NCI-H1436 treated with DMSO at 0.1 percent for 48 hours (cell line): ENCODE results near the gene CFAP46.
"Not testable (repeated sequence)": the region's sequence is repeated elsewhere in the genome, so short reads cannot be mapped to it uniquely, and the experiment has no call there.

Experiments used
- DNase-seq: peaks from one replicate; lab custom pipeline; 2025; lab: John Stamatoyannopoulos, UW

The CFAP46 gene

GRCh38 chr10:132979491-132980425 is 37.4 kb upstream of the CFAP46 start:
- no peak for DNase-seq

GRCh38 chr10:132978542-132978941 is 36.2 kb upstream of the CFAP46 start:
- no peak for DNase-seq

- no peak for DNase-seq
Measured at GRCh38 chr10:132977807-132978206, 35.4 kb upstream of the CFAP46 start.

GRCh38 chr10:132977076-132977475 is 34.7 kb upstream of the CFAP46 start:
- no peak for DNase-seq

DNA sequence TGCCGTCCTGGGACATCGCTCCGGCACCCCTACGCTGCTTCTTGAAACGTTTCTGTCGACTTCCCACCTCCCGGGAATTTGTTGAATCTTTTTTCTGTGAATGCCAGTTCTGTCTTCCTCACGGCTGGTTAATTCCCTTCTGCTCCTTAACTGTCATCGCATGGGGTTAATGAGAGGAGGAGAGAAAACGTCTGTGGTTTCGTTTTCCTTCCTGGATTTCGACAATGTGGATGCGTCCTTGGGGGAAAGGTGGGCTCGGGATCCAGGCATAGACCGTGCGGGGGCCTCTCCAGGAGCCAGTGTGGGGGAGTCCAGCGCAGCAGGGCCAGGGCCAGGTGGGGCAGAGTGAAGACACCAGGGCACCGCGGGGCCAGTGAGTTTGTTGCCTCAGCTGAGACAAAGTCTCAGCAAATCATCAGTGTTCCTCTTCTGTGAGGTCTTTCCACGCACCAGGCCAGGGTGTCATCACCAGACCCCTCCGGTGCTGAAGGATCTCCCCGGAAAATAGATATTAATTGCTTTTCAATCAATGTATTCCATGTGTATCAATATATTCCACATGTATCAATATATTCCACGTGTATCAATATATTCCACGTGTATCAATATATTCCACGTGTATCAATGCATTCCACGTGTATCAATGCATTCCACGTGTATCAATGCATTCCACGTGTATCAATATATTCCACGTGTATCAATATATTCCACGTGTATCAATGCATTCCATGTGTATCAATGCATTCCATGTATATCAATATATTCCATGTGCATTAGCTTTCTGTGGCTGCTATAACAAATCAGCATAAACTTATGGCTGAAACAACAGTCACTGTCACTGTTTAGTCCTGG is 33.7 kb upstream of the CFAP46 start:
- no peak for DNase-seq

- DNase-seq: no peak
Measured at GRCh38 chr10:132974886-132975830, 32.8 kb upstream of the CFAP46 start.

DNA sequence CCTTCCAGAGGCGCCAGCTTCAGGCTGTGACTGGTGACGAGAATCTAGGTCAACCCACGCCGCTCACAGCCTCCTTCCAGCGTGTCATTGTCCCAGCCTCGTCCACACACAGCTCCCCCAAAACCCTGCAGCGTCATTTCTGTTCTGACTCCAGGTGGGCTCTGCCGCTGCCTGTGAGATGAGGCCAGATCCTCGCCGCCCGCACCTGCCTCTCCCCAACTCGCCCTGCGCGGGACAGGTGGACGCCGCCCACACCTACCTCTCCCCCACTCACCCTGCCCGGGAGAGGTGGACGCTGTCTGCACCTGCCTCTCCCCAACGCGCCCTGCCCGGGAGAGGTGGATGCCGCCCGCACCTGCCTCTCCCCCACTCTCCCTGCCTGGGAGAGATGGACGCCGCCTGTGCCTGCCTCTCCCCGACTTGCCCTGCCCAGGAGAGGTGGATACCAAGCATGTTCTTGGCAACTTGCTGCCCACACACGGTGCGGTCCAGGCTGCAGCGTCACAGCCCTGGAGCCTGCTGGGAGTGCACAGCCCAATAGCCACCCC is 32.0 kb upstream of the CFAP46 start:
- no peak for DNase-seq

DNA sequence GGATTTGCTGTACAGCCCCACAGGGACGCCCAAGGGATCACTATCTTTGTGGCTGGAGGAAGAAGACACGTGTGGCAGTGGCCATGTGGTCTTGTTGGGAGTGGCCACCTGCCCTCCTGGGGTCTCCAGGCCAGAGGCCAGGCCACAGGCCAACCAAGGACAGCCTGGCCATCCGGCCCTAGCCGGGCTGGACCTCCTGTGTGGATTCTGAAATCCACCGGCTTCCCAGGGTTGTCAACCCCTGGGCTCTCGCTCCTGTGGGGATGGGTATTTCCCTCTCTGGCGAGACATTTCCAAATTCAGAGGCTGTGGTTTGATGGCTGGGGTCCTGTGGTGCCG is 31.5 kb upstream of the CFAP46 start:
- no peak for DNase-seq

GRCh38 chr10:132972986-132973902 is 30.9 kb upstream of the CFAP46 start:
- DNase-seq: no peak

GRCh38 chr10:132972149-132972985 is 30.0 kb upstream of the CFAP46 start:
- no peak for DNase-seq

DNA sequence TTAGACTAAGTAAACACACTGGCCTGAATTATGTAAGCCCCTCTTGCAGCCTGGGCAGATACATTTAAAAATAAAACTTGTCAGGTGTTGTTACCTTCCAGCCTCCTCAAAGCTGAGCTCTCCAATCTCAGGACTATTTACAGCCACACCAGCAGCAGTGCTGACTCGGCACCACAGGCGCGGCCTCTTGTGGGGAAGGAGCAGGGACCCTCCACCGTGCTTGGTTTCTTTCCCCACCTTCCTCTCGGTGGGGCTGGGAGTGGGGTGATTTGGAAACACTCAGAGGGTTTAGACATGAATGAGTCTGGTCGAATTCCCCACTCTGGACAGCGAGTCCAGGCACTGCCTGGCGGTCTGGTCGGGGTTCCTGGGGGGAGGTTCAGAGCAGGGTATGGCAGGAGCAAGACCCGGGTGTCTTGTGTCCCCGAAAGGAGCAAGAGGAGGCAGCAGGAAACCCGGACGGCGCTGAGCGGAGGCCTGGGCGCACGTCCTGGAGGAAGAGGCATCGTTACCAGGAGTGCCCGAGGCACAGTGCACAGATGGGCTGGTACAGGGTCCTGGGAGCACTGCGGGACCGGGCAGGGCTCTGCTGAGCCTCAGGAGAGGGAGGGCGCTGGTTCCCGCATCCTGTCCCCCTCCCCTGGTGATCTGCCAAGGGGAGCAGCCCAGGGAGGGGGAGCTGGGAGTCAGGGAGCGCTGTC is 29.2 kb upstream of the CFAP46 start:
- no peak for DNase-seq

DNA sequence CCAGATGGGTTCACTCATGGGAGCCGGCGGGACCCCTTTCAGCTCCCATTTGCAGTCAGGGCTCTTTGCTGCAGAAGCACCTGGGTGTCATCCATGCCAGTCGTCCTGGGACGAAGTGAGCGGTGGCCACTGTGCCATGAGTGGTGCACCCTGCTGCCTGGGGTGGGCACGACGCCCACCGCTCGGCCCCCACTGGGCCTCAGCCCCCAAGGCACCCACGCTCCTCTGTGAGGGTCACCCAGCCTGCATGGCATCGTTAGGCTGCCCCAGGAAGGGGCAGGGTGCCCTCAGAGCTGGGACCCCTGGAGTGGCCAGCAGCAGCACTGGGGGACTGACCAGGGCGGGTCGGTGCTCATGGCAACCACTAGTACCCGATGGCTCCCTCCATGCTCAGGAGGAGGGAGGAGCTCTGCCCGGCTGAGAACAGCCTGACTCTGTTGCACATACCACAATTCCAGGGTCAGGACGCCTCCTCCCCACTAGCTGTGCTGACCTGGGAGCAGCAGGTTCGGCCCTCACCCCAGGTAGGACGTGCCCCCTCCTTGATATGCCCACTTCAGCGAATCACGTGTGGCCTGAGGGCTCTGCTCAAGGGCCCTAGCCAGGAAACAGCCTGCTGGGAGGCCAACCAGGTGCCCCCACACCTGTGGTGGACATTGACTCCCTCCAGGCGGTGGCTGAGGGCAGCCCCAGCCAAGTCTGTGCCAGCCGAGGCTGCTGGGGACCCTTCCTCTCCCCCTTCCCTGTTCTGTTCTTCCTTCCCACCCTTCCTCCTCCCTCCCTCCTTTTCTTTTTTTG is 28.5 kb upstream of the CFAP46 start:
- DNase-seq: no peak

GRCh38 chr10:132967540-132967939 is 25.2 kb upstream of the CFAP46 start:
- no peak for DNase-seq

GRCh38 chr10:132965411-132966057 is 23.2 kb upstream of the CFAP46 start:
- no peak for DNase-seq

- not testable (repeated sequence) for DNase-seq
Measured at GRCh38 chr10:132964707-132965410, 22.5 kb upstream of the CFAP46 start.

GRCh38 chr10:132964231-132964630 is 21.9 kb upstream of the CFAP46 start:
- DNase-seq: no peak

DNA sequence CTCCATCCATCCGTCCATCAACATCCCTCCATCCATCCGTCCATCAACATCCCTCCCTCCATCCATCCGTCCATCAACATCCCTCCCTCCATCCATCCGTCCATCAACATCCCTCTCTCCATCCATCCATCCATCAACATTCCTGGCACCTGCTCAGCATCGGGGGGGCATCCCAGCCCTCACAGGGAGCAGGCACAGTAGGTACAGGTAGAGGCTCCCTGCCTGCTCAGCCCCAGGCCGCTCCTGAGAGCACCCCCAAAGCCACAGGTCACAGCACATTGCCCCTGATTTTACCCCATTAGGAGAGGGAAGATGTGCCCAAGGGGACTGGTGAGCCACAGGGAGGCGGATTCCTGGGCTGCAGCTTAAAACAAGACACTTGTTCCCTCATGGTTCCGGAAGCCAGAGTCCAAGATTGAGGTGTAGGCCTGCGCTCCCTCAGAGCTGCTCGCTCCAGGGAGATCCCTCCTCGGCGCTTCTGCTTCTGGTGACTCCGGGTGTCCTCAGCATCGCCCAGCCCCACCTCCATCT is 21.1 kb upstream of the CFAP46 start:
- DNase-seq: no peak
